Endodermal cell (in vitro differentiated cells): ENCODE results near the gene CRIP2. TPM values are rescaled to one million over a fixed set of nuclear protein-coding genes. Genes with fewer than 3 reads are reported as not detected.
A peak's percentile ranks its signal among the peaks of the same experiment; 100 is the strongest.

ENCODE experiments used
- DNase-seq: peaks from one replicate; pipeline ENCODE4 v3.0.0-alpha.2; 2017
- H3K27ac ChIP-seq: 2 replicates; pipeline ENCODE4 v1.5.1; 2013; ENCODE audit warnings: mild to moderate bottlenecking, low read depth, low read length, moderate library complexity
- H3K27me3 ChIP-seq: 2 replicates; pipeline ENCODE4 v1.6.1; 2013; ENCODE audit warnings: mild to moderate bottlenecking, low read length, moderate library complexity; ENCODE audit not compliant: insufficient read depth, control insufficient read depth, poor library complexity, severe bottlenecking
- H3K36me3 ChIP-seq: 2 replicates; pipeline ENCODE4 v1.7.0; 2013; ENCODE audit warnings: mild to moderate bottlenecking, low read length, moderate library complexity; ENCODE audit not compliant: control insufficient read depth, insufficient read depth
- H3K4me1 ChIP-seq: one replicate; pipeline ENCODE4 v1.7.0; 2013; ENCODE audit warnings: low read length; ENCODE audit not compliant: control insufficient read depth, insufficient read depth
- H3K4me3 ChIP-seq: 2 replicates; pipeline ENCODE4 v1.5.1; 2013; ENCODE audit warnings: mild to moderate bottlenecking, low read length, moderate library complexity
- H3K9ac ChIP-seq: 2 replicates; pipeline ENCODE4 v1.6.1; 2013; ENCODE audit warnings: mild to moderate bottlenecking, low read length, moderate library complexity; ENCODE audit not compliant: poor library complexity, severe bottlenecking; ENCODE audit errors: extremely low read depth
- H3K9me3 ChIP-seq: 2 replicates; pipeline ENCODE4 v1.6.1; 2013; ENCODE audit warnings: mild to moderate bottlenecking, low read length, moderate library complexity; ENCODE audit not compliant: control insufficient read depth
- H3K27ac Mint-ChIP-seq: 2 replicates; pipeline ENCODE4 v1.8.0; 2020; ENCODE audit warnings: mixed read lengths
- H3K27me3 Mint-ChIP-seq: 2 replicates; pipeline ENCODE4 v1.8.0; 2021; ENCODE audit warnings: mild to moderate bottlenecking, mixed read lengths; ENCODE audit not compliant: insufficient read depth
- H3K36me3 Mint-ChIP-seq: 2 replicates; pipeline ENCODE4 v1.8.0; 2020; ENCODE audit warnings: low read depth, mixed read lengths
- H3K4me1 Mint-ChIP-seq: 2 replicates; pipeline ENCODE4 v1.8.0; 2020; ENCODE audit warnings: mixed read lengths
- H3K4me3 Mint-ChIP-seq: 2 replicates; pipeline ENCODE4 v1.8.0; 2020; ENCODE audit warnings: mild to moderate bottlenecking, moderate library complexity, mixed read lengths
- H3K9me3 Mint-ChIP-seq: 2 replicates; pipeline ENCODE4 v1.8.0; 2020; ENCODE audit warnings: mild to moderate bottlenecking, mixed read lengths
- CTCF ChIP-seq: fragments of 200-600 bp; sonication (generic); conservative IDR thresholded peaks from 2 replicates; pipeline ENCODE4 v1.5.0; 2021; ENCODE audit warnings: antibody characterized with exemption, mild to moderate bottlenecking
- WGBS, 2 experiments: methylation state at CpG; one replicate each; pipeline versions ENCODE4 v1.1.5 to v1.1.7; 2013; ENCODE audit warnings: missing lambda C conversion rate in 2 of 2, mixed read lengths in 1 of 2; ENCODE audit not compliant: insufficient coverage in 1 of 2, insufficient read length in 1 of 2; 5-methylcytosine and 5-hydroxymethylcytosine counted together
- total RNA-seq, 2 donors: library from RNA; stranded (reverse); fragmentation: NEBNext Ultra II Directional in 1 of 2; extraction: Animal tissue kit (Norgen Biotek cat#: 25700) in 1 of 2; gene quantifications; 2 replicates in 1 of 2; 3 replicates in 1 of 2; pipeline ENCODE4 v1.2.1, GENCODE V29; 2021

The CRIP2 gene
- total RNA-seq, 2 donors from 2014 or later = 3.9 to 5.3 TPM

GRCh38 chr14:105492031-105492970 is 17.7 kb downstream of the CRIP2 start:
- Histone ChIP-seq H3K27ac (no peak overlapping the region), H3K9ac (no peak overlapping the region), H3K36me3 (no peaks in the 10 kb centered on the region), H3K27me3 (peaks cover 9% of the 10 kb centered on the region), H3K4me3 (peak overlapping the region; percentile 81), H3K9me3 (no peaks in the 10 kb centered on the region), H3K4me1 (no peaks in the 10 kb centered on the region)
- Mint-ChIP-seq H3K9me3 (peaks cover 3% of the 10 kb centered on the region), H3K27me3 (peaks cover 19% of the 10 kb centered on the region), H3K4me1 (peaks cover 4% of the 10 kb centered on the region), H3K27ac (peak overlapping the region; percentile 79), H3K4me3 (peak overlapping the region; percentile 64), H3K36me3 (no peaks in the 10 kb centered on the region)
- 94 to 95% methylated on average over 13 to 24 of the region's 24 CpGs for WGBS, 2 experiments
- TF ChIP-seq CTCF = no peak
- DNase-seq = peak; percentile 35

- Mint-ChIP-seq H3K36me3 (no peaks in the 10 kb centered on the region), H3K27me3 (peaks cover 11% of the 10 kb centered on the region), H3K4me1 (peaks cover 4% of the 10 kb centered on the region), H3K9me3 (peaks cover 3% of the 10 kb centered on the region), H3K4me3 (no peak overlapping the region), H3K27ac (no peak overlapping the region)
- TF ChIP-seq CTCF = peak; percentile 21
- peak; percentile 44 for DNase-seq
- H3K4me1 ChIP-seq = no peaks in the 10 kb centered on the region
- H3K4me3 ChIP-seq = no peak overlapping the region
- H3K27me3 ChIP-seq = no peaks in the 10 kb centered on the region
- no peak overlapping the region for H3K27ac ChIP-seq
- no peaks in the 10 kb centered on the region for H3K36me3 ChIP-seq
- no peak overlapping the region for H3K9ac ChIP-seq
- WGBS, 2 experiments = 89 to 91% methylated on average over 15 to 20 of the region's 20 CpGs
- H3K9me3 ChIP-seq = no peaks in the 10 kb centered on the region
These were observed 18.6 kb downstream of the CRIP2 start for GRCh38 chr14:105492971-105493871.

- no peaks in the 10 kb centered on the region for H3K4me1 ChIP-seq
- no peak overlapping the region for H3K4me3 Mint-ChIP-seq
- H3K9me3 ChIP-seq = no peaks in the 10 kb centered on the region
- peak; percentile 33 for DNase-seq
- no peak overlapping the region for H3K27ac Mint-ChIP-seq
- no peaks in the 10 kb centered on the region for H3K27me3 ChIP-seq
- peaks cover 3% of the 10 kb centered on the region for H3K9me3 Mint-ChIP-seq
- H3K36me3 Mint-ChIP-seq = no peaks in the 10 kb centered on the region
- no peak overlapping the region for H3K4me3 ChIP-seq
- peaks cover 6% of the 10 kb centered on the region for H3K27me3 Mint-ChIP-seq
- H3K27ac ChIP-seq = no peak overlapping the region
- TF ChIP-seq CTCF = no peak
- no peaks in the 10 kb centered on the region for H3K36me3 ChIP-seq
- peaks cover 6% of the 10 kb centered on the region for H3K4me1 Mint-ChIP-seq
- 93% methylated on average over 16 of the region's 16 CpGs; no CpG with 5 or more reads in 1 of the 2 experiments for WGBS, 2 experiments
- H3K9ac ChIP-seq = no peak overlapping the region
These were observed 19.4 kb downstream of the CRIP2 start for GRCh38 chr14:105493921-105494605.
